ENCODE data around the gene CLOCK. TPM values are rescaled to one million over a fixed set of nuclear protein-coding genes. Genes with fewer than 3 reads are reported as not detected.

Gene CLOCK
- total and polyA plus RNA-seq, 2 of the 13 experiments (the other 11 are each of a cell fraction or from before 2014, with no cell fraction given), result 8.8 to 13.5 TPM

- BruUV-seq (replicated peaks), result no TSS peak
Observed at GRCh38 chr4:55517526-55518229, 29.0 kb downstream of the CLOCK start.

DNA sequence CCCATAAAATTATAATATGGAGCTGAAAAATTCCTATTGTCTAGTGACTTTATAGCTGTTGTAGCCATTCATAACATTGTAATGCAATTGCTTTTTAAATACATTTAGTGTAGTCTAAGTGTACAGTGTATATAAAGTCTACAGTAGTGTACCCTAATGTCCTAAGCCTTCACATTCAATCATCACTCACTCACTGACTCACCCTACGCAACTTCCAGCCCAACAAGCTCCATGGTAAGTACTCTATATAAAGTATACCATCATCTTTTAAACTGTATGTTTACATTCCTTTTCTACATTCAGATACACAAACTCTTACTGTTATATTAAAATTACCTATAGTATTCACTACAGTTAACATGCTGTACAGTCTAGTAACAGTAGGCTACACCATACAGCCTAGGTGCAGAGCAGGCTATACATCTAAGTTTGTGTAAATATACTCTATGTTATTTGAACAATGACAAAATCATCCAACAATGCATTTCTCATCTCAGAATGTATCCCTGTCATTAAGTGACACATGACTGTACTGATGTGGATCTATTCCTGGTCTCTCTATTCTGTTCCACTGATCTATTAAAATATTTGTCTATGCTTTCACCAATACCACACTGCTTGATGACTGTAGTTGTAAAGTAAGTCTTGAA, 33.7 kb downstream of the CLOCK start:
- H3K27ac ChIP-seq (ENCODE audit: extremely low read length, insufficient read depth, low read length), result no peak overlapping the region
- H3K36me3 ChIP-seq (replicated peaks in 1 of 2; ENCODE audit: control insufficient read depth in 1 of 2, insufficient read depth in 2 of 2, low read length in 2 of 2), result no peaks in the 10 kb centered on the region
- H3K4me2 ChIP-seq (ENCODE audit: low read depth, low read length), result no peak overlapping the region
- H3K9ac ChIP-seq (ENCODE audit: insufficient read depth, low read depth, low read length), result no peak overlapping the region
- no peaks in the 10 kb centered on the region for H3K4me1 ChIP-seq (ENCODE audit: insufficient read depth, low read length)
- ATAC-seq (peak; percentile 48; the same call in 2 of the 3 replicates), FAIRE-seq (no peak), DNase-seq (ENCODE audit: low spot score) (peak; percentile 20)
- no peaks in the 10 kb centered on the region for H3K27me3 ChIP-seq (ENCODE audit: control insufficient read depth in 1 of 2, insufficient read depth in 2 of 2, low read length in 2 of 2)
- CTCF ChIA-PET (ENCODE audit: low intra/inter-chr PET ratio, low total read pairs), result no interaction called here
- in situ Hi-C loops (cut with HindIII; ENCODE audit: extremely low pct_ligation_motif_present, low pct_unique_long_range_greater_than_20kb), result no loop called here
- intact Hi-C loops (cut with micrococcal nuclease; ENCODE audit: unreplicated experiment), result no loop called here
- H2AFZ ChIP-seq (ENCODE audit: low read length), result no peak overlapping the region
- POLR2A ChIA-PET, result no interaction called here
- H4K20me1 ChIP-seq (ENCODE audit: insufficient read depth, low read length), result 0 out of 2 replicates have a peak, but pooled peaks cover 2% of the 10 kb centered on the region
- TF ChIP-seq ZBTB33 (CRISPR knock-in tag; IDR thresholded peaks at IDR 0.05) (no peak), ZMYM4 (CRISPR knock-in tag; IDR thresholded peaks at IDR 0.05) (no peak), MAZ (IDR thresholded peaks at IDR 0.05; ENCODE audit: borderline replicate concordance, low read depth, low read length) (no peak), MAZ (CRISPR knock-in tag; IDR thresholded peaks at IDR 0.05; ENCODE audit: low read depth) (no peak), ZKSCAN1 (IDR thresholded peaks at IDR 0.05; ENCODE audit: low read length) (no peak), TARDBP (CRISPR knock-in tag; IDR thresholded peaks at IDR 0.05) (no peak), ZNF432 (CRISPR knock-in tag; IDR thresholded peaks at IDR 0.05; ENCODE audit: borderline replicate concordance) (no peak), NR2F6 (IDR thresholded peaks at IDR 0.05) (no peak), NR2F6 (CRISPR knock-in tag; IDR thresholded peaks at IDR 0.05) (no peak), ZNF740 (CRISPR knock-in tag; IDR thresholded peaks at IDR 0.05) (no peak), ZNF264 (CRISPR knock-in tag; IDR thresholded peaks at IDR 0.05) (no peak), DRAP1 (CRISPR knock-in tag; IDR thresholded peaks at IDR 0.05) (no peak), NFIB (CRISPR knock-in tag; IDR thresholded peaks at IDR 0.05; ENCODE audit: borderline replicate concordance) (no peak)
- WGBS (ENCODE audit: low lambda C conversion rate), result 97% methylated on average over 1 of the region's 1 CpG
- BruUV-seq (replicated peaks), result no TSS peak
- no peaks in the 10 kb centered on the region for H3K9me3 ChIP-seq (ENCODE audit: low read length)
- H3K4me3 ChIP-seq (replicated peaks in 1 of 3; ENCODE audit: insufficient read depth in 1 of 3, low read depth in 2 of 3, low read length in 3 of 3), result no peak overlapping the region
- no peaks in the 10 kb centered on the region for H3K79me2 ChIP-seq (ENCODE audit: insufficient read depth, low read length)

More at GRCh38 chr4:55517526-55518229, 29.0 kb downstream of the CLOCK start:
- intact Hi-C loops (cut with micrococcal nuclease; ENCODE audit: unreplicated experiment) (no loop called here), in situ Hi-C loops (cut with HindIII; ENCODE audit: extremely low pct_ligation_motif_present, low pct_unique_long_range_greater_than_20kb) (no loop called here)
- no peak for DNase-seq (ENCODE audit: low spot score)
- POLR2A ChIA-PET, result no interaction called here
- H3K36me3 ChIP-seq (replicated peaks in 1 of 2; ENCODE audit: control insufficient read depth in 1 of 2, insufficient read depth in 2 of 2, low read length in 2 of 2), result no peaks in the 10 kb centered on the region
- no peak overlapping the region for H3K27ac ChIP-seq (ENCODE audit: extremely low read length, insufficient read depth, low read length)
- no peaks in the 10 kb centered on the region for H3K27me3 ChIP-seq (ENCODE audit: control insufficient read depth in 1 of 2, insufficient read depth in 2 of 2, low read length in 2 of 2)
- peaks cover 2% of the 10 kb centered on the region; the same call in 1 of the 2 replicates for H4K20me1 ChIP-seq (ENCODE audit: insufficient read depth, low read length)
- H3K9me3 ChIP-seq (ENCODE audit: low read length), result no peaks in the 10 kb centered on the region
- no peak overlapping the region for H3K4me2 ChIP-seq (ENCODE audit: low read depth, low read length)
- no peak for ATAC-seq
- WGBS (ENCODE audit: low lambda C conversion rate), result 97% methylated on average over 2 of the region's 2 CpGs
- no peak for TF ChIP-seq ZNF205 (CRISPR knock-in tag; IDR thresholded peaks at IDR 0.05)
- TF ChIP-seq ZNF776 (CRISPR knock-in tag; IDR thresholded peaks at IDR 0.05), result no peak
- TF ChIP-seq TBP (CRISPR knock-in tag; IDR thresholded peaks at IDR 0.05), result no peak
- no peaks in the 10 kb centered on the region for H3K4me1 ChIP-seq (ENCODE audit: insufficient read depth, low read length)
- H3K79me2 ChIP-seq (ENCODE audit: insufficient read depth, low read length), result peaks cover 9% of the 10 kb centered on the region
- FAIRE-seq, result no peak
- CTCF ChIA-PET (ENCODE audit: low intra/inter-chr PET ratio, low total read pairs), result no interaction called here
- H3K9ac ChIP-seq (ENCODE audit: insufficient read depth, low read depth, low read length), result no peak overlapping the region
- no peak overlapping the region for H2AFZ ChIP-seq (ENCODE audit: low read length)
- no peak overlapping the region for H3K4me3 ChIP-seq (replicated peaks in 1 of 3; ENCODE audit: insufficient read depth in 1 of 3, low read depth in 2 of 3, low read length in 3 of 3)
